Measurements from ENCODE around the gene TRAP1. TPM values are rescaled to one million over a fixed set of nuclear protein-coding genes. Genes with fewer than 3 reads are reported as not detected.

TRAP1 gene
- total and polyA plus RNA-seq, 11 donors, result 65.4 to 142 (median 110) TPM

DNA sequence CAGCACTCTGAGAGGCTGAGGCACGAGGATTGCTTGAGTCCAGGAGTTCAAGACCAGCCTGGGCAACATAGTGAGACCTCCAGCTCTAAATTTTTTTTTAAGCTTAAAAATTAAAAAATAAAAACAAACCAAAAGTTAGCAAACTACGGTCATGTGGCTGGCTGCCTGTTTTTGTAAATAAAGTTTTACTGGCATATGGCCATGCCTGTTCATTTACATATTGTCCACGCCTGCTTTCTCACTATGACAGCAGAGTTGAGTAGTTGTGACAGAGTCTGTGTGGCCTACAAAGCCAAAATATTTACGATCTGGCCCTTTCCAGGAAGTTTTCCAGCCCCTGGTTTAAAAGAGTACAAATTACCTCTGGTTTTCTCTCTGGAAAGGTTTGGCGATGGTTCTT is 109.3 kb downstream of the TRAP1 start:
- Histone ChIP-seq H3K36me3 (peaks cover 0 to 32% (median 13%) of the 10 kb centered on the region in 9 donors), H3K4me3 (no peak overlapping the region), H3K27ac (no peak overlapping the region), H3K4me1 (peaks cover 0 to 29% (median 19%) of the 10 kb centered on the region in 12 donors), H3K27me3 (no peaks in the 10 kb centered on the region), H3K9me3 (no peaks in the 10 kb centered on the region)
- DNase-seq, result no peak
- 93 to 96% (median 94%) methylated on average over 5 of the region's 5 CpGs for WGBS, 4 donors
- ATAC-seq, result no peak
- intact Hi-C loops (cut with DNase I), result no loop called here
- TF ChIP-seq CTCF (IDR thresholded peaks at IDR 0.05) (no peak), POLR2A (IDR thresholded peaks at IDR 0.05) (no peak)

Other genes starting within 250 kb of the TRAP1 start
- not detected for gene C16orf90, start 222.0 kb downstream of the TRAP1 start, total RNA-seq
- not detected for gene C16orf90, start 222.0 kb downstream of the TRAP1 start, polyA plus RNA-seq
- gene CLUAP1, start 216.5 kb downstream of the TRAP1 start, total RNA-seq, result 10 to 100 TPM in 8 of 9 donors, 1 to 10 TPM in 1; 8.4 to 22.1 (median 15.7) TPM
- gene CLUAP1, start 216.5 kb downstream of the TRAP1 start, polyA plus RNA-seq, result 10 to 100 TPM in 1 of 2 donors, 1 to 10 TPM in 1; 4.9 to 18.0 TPM
- 1 to 10 TPM in 5 of 9 donors, under 1 TPM in 4; 0.61 to 2.9 (median 1.1) TPM for gene NLRC3, start 140.1 kb downstream of the TRAP1 start, total RNA-seq
- gene NLRC3, start 140.1 kb downstream of the TRAP1 start, polyA plus RNA-seq, result under 1 TPM; 0.44 to 0.57 TPM
- 1 to 10 TPM; 2.0 to 4.7 (median 3.2) TPM for gene SLX4, start 105.9 kb downstream of the TRAP1 start, total RNA-seq
- gene SLX4, start 105.9 kb downstream of the TRAP1 start, polyA plus RNA-seq, result 1 to 10 TPM; 2.3 to 3.1 TPM
- 1 to 10 TPM; 3.2 to 8.9 (median 5.6) TPM for gene DNASE1, start 62.8 kb downstream of the TRAP1 start, total RNA-seq
- 10 to 100 TPM in 1 of 2 donors, 1 to 10 TPM in 1; 6.0 to 10.2 TPM for gene DNASE1, start 62.8 kb downstream of the TRAP1 start, polyA plus RNA-seq
- gene CREBBP, start 163.2 kb upstream of the TRAP1 start, total RNA-seq, result 10 to 100 TPM; 20.0 to 77.6 (median 45.9) TPM
- gene CREBBP, start 163.2 kb upstream of the TRAP1 start, polyA plus RNA-seq, result 10 to 100 TPM; 17.1 TPM